NCI-H1092 (cell line): ENCODE measurements around the gene RGS16.

ENCODE experiments used
- DNase-seq: peaks from one replicate; lab custom pipeline; 2025; lab: John Stamatoyannopoulos, UW

The RGS16 gene

DNA sequence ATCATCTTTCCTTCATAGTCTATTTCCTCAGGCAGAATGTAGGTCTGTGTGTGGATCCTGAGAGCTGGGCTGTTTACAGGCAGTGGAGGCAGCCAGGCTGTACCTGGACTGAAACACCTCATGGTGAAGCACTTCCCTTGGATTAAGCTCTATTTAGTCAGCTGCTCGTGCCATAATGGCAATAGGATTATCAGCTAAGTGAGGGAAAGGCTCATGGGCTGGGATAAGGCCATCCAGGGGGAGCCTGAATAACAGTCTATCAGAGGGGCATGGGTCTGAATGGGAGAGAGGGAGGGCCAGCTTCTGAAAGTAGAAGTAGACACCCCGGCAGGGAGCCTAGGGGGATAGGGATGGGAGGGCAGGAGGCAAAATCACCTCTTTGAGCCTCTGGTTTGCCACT lies 23.5 kb downstream of the RGS16 start:
- no peak for DNase-seq

- DNase-seq, result no peak
Observed at GRCh38 chr1:182575540-182576149, 28.5 kb downstream of the RGS16 start.

GRCh38 chr1:182574156-182574555 lies 30.0 kb downstream of the RGS16 start:
- no peak for DNase-seq

- DNase-seq, result no peak
Observed at GRCh38 chr1:182570611-182570970, 33.6 kb downstream of the RGS16 start.

DNA sequence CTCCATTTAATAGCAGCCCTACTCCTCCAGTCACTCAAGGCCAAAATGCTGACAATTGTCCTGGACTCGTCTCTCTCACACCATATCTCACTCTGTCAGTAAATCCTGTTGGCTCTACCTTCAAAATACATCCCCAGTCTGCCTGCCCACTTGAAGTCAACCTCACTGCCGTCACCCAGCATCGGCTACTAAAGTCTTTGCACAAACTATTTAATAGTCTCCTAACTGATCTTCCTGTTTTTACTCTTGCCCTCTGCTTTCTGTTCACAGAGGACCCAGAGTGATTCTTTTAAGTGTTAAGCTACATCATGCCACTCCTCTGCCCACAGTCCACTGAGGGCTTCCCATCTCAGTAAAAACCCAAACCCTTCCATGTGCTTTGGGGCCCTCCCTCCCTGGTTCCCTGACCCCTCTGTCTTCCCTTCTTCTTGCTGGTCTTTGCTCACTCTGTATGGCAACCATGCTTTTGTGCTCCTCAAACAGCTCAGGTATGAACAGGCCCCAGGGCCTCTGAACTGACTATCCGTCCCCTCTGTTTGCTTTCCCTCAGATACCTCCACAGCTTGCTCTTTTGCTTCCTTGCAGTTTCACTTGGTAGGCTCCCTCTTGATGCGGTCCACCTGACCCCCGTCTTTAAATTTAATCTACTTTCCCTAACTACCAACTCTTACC lies 34.1 kb downstream of the RGS16 start:
- DNase-seq, result no peak

GRCh38 chr1:182568647-182569284 lies 35.4 kb downstream of the RGS16 start:
- DNase-seq, result no peak

- no peak for DNase-seq
Observed at GRCh38 chr1:182567629-182568028, 36.6 kb downstream of the RGS16 start.

DNA sequence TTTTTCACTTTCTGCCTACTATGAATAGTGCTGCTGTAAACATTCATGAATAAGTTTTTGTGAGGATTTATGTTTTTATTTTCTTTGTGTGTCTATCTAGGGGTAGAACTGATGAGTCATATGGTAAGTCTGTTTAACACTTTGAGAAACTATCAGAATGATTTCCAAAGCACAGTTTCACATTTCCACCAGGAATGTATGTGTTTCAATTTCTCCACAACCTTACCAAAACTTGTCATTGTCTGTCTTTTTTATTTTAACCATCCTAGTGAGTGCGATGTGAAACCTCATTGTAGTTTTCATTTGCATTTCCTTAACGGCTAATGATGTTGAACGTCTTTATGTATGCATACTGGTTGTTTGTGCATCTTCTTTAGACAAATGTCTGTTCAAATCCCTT lies 38.7 kb downstream of the RGS16 start:
- no peak for DNase-seq

GRCh38 chr1:182564406-182565004 lies 39.7 kb downstream of the RGS16 start:
- no peak for DNase-seq

DNA sequence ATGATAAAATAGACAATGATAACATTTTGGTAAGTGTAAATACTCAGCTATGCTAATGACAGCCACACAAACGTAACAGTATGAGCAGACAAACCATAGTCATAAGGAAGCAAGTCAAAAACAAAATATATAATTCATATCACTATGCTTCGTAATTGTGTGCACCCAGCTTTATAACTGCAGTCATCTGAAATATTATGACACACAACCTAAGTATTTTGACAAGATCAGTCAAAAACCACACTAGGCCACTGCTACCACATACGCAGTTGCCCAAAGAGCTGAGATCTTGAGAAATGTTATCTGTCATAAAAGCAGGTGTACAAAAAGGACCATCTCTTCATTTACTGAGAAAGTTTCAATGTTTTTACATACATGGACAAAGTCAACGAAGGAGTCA lies 41.1 kb downstream of the RGS16 start:
- DNase-seq, result no peak

DNA sequence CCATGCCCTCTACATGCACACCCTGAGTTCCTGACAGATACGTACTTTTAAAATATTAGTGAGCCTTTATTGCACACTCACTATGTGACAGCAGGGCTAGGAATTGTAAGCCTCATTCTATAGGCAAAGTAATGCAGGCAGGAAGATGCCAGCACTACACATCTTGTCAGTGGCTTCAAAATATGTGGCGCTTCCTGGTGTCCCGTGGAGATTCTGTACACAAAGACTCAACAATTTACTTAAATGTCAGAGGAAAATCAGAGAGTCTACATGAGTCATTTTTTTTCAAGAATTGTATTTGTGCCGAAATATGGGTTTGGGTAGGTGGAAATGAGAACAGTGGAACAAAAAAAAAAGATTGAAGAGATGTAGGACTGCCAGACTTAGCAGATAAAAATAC lies 42.7 kb downstream of the RGS16 start:
- no peak for DNase-seq

- DNase-seq, result no peak
Observed at GRCh38 chr1:182560392-182560984, 43.7 kb downstream of the RGS16 start.

GRCh38 chr1:182556279-182556678 lies 47.9 kb downstream of the RGS16 start:
- DNase-seq, result no peak

GRCh38 chr1:182555493-182555892 lies 48.7 kb downstream of the RGS16 start:
- no peak for DNase-seq

GRCh38 chr1:182552527-182552926 lies 51.7 kb downstream of the RGS16 start:
- no peak for DNase-seq

DNA sequence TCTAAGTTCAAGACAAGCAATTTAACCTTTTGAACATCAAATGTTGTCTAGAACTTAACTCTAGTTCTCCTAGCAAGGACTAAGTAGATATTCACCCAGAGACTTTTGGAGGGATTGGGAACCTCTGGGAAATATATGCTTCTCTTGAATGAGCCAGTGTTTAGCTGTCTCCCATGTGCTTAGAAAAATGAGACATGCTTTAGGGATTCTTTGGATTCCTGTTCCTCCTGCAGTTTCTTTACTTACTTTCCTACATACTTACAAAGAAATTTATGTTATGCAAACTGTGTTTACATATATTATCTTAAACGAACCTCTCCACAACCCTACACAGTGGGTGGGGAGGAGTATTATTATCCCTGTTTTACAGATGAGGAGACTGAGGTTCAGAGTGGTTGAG lies 54.4 kb downstream of the RGS16 start:
- no peak for DNase-seq

- no peak for DNase-seq
Observed at GRCh38 chr1:182549346-182549745, 54.8 kb downstream of the RGS16 start.
